Thyroid gland (tissue), 4 donors: Measurements from ENCODE around the gene PARD3B. TPM values are rescaled to one million over a fixed set of nuclear protein-coding genes. Genes with fewer than 3 reads are reported as not detected.

Experiments
- DNase-seq, 2 donors: peaks; one replicate each; pipeline ENCODE4 v3.0.0-alpha.2; 2019
- H3K27ac ChIP-seq, 3 donors: fragments of 200-600 bp; sonication (generic); 1 replicate in 2 of 3; 2 replicates in 1 of 3; pipeline ENCODE4 v1.5.1; 2016 to 2019; ENCODE audit warnings: mild to moderate bottlenecking in 1 of 3, moderate library complexity in 1 of 3
- H3K27me3 ChIP-seq: fragments of 200-600 bp; sonication (generic); one replicate; pipeline ENCODE4 v1.5.1; 2019
- H3K36me3 ChIP-seq, 2 donors: fragments of 200-600 bp; sonication (generic); one replicate each; pipeline ENCODE4 v1.5.1; 2016 to 2019
- H3K4me1 ChIP-seq, 2 donors: fragments of 200-600 bp; sonication (generic); one replicate each; pipeline ENCODE4 v1.5.1; 2017 to 2019
- H3K4me3 ChIP-seq, 3 donors: fragments of 200-600 bp; sonication (generic); replicated peaks in 1 of 3; 1 replicate in 2 of 3; 2 replicates in 1 of 3; pipeline ENCODE4 v1.5.1; 2016; ENCODE audit warnings: mild to moderate bottlenecking in 1 of 3
- H3K9me3 ChIP-seq: fragments of 200-600 bp; sonication (generic); one replicate; pipeline ENCODE4 v1.5.1; 2017
- POLR2A ChIP-seq, 2 donors: fragments of 450-650 bp; IDR thresholded peaks; one replicate each; pipeline ENCODE4 v1.6.1; 2017; ENCODE audit warnings: antibody characterized with exemption in 2 of 2, mild to moderate bottlenecking in 2 of 2, moderate library complexity in 1 of 2
- WGBS, 2 donors: methylation state at CpG; one replicate each; pipeline ENCODE4 v1.1.5; 2017; 5-methylcytosine and 5-hydroxymethylcytosine counted together
- intact Hi-C: fragments of 100-400 bp; cut with DNase I; formaldehyde crosslinking; loops from one replicate; pipeline ENCODE4 v1.15.1; 2023
- total RNA-seq, 4 donors: library from RNA; depleted of rRNA; stranded (reverse); fragments of >200 nt; gene quantifications; one replicate each; pipeline ENCODE4 v1.2.3, GENCODE V29; 2016
- TF ChIP-seq, protein P1 (sequence below), 6 experiments: fragments of 200-600 bp in 3 of 6; fragments of 450-650 bp in 3 of 6; sonication (generic) in 3 of 6; IDR thresholded peaks; one replicate each; pipeline ENCODE4 v1.5.1; 2016 to 2019; ENCODE audit warnings: antibody characterized with exemption in 6 of 6, mild to moderate bottlenecking in 2 of 6, inconsistent platforms in 1 of 6, moderate library complexity in 1 of 6

Gene PARD3B
- total RNA-seq, 4 donors from 2014 or later, result 27.0 to 43.4 (median 34.6) TPM

DNA sequence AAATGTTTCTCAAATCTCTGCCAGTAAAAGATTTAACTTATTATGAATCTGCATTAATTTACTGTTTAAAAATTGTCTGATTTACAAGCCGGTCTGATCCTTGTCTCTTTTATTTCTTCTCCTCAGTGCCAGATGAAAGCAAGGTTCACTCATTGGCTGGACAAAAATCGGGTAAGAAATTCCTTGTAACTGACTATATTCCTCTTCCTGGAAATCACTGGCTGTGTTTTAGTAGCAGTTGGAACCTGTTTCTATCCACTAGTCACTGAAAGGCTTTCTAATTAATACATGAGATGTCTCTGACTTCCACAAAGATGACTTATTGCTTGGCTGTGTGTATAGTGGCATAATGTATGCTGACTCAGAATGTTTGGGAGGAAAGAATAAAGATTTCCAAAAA lies 700.4 kb downstream of the PARD3B start:
- Histone ChIP-seq H3K27me3 (no peaks in the 10 kb centered on the region), H3K36me3 (no peaks in the 10 kb centered on the region), H3K27ac (no peak overlapping the region), H3K4me3 (no peak overlapping the region), H3K9me3 (no peaks in the 10 kb centered on the region), H3K4me1 (no peaks in the 10 kb centered on the region)
- 73 to 81% methylated on average over 2 of the region's 2 CpGs for WGBS, 2 donors
- intact Hi-C loops, result no loop called here
- DNase-seq, result no peak
- TF ChIP-seq POLR2A (IDR thresholded peaks at IDR 0.05), result no peak
- TF ChIP-seq, protein P1, sequence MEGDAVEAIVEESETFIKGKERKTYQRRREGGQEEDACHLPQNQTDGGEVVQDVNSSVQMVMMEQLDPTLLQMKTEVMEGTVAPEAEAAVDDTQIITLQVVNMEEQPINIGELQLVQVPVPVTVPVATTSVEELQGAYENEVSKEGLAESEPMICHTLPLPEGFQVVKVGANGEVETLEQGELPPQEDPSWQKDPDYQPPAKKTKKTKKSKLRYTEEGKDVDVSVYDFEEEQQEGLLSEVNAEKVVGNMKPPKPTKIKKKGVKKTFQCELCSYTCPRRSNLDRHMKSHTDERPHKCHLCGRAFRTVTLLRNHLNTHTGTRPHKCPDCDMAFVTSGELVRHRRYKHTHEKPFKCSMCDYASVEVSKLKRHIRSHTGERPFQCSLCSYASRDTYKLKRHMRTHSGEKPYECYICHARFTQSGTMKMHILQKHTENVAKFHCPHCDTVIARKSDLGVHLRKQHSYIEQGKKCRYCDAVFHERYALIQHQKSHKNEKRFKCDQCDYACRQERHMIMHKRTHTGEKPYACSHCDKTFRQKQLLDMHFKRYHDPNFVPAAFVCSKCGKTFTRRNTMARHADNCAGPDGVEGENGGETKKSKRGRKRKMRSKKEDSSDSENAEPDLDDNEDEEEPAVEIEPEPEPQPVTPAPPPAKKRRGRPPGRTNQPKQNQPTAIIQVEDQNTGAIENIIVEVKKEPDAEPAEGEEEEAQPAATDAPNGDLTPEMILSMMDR (IDR thresholded peaks at IDR 0.05), result no peak

DNA sequence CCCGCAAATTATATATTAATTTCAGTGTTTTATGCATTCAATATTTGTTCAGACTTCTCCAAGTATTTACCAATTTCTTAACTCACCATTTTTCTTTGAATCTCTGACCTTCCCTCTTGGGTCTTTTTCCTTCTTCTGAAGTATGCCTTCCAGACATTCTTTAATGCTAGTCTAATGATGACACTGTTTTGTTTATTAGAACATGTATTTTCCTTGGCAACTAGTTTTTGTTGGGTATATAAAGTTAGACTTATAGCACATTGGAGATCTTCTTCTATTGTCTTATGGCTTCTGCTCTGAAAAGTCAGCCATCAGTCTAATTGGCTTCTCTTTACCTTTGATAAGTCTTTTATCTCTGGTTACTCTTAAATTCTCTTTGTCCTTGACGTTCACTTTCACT lies 713.8 kb downstream of the PARD3B start:
- no peak overlapping the region for H3K27ac ChIP-seq
- no peaks in the 10 kb centered on the region for H3K4me1 ChIP-seq
- no peak for DNase-seq
- H3K4me3 ChIP-seq, result no peak overlapping the region
- no peaks in the 10 kb centered on the region for H3K9me3 ChIP-seq
- TF ChIP-seq, protein P1 (IDR thresholded peaks at IDR 0.05), result no peak
- no peak for TF ChIP-seq POLR2A (IDR thresholded peaks at IDR 0.05)
- WGBS, 2 donors, result 86 to 90% methylated on average over 2 of the region's 2 CpGs
- no peaks in the 10 kb centered on the region for H3K27me3 ChIP-seq
- intact Hi-C loops, result no loop called here
- no peaks in the 10 kb centered on the region for H3K36me3 ChIP-seq

DNA sequence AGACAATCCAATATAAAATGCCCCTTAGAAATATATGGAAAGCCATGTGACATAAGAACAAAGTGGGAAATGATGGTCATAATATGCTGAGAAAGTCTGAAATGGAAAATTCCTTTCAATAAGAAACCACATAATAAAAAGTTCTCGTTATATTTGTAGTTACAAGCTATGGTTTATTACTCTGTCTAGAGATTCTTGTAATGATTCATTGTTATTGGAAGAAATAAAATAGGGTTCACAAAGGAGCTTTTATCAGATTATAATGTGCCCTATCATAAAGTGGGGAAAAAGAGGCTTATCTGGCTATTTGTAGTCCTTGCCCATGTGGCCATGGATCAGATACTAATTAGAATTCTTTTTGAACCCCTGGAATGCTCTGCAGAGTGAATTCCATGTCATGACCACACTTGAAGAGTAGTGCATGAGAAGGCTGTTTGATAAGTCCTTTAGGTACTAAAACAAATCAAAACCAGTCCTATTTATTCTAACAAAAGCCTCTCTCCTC lies 716.3 kb downstream of the PARD3B start:
- DNase-seq, result no peak
- intact Hi-C loops, result no loop called here
- no peaks in the 10 kb centered on the region for H3K27me3 ChIP-seq
- 83 to 91% methylated on average over 1 of the region's 1 CpG for WGBS, 2 donors
- H3K4me1 ChIP-seq, result no peaks in the 10 kb centered on the region
- H3K9me3 ChIP-seq, result no peaks in the 10 kb centered on the region
- TF ChIP-seq, protein P1 (IDR thresholded peaks at IDR 0.05), result no peak
- no peak for TF ChIP-seq POLR2A (IDR thresholded peaks at IDR 0.05)
- no peak overlapping the region for H3K4me3 ChIP-seq
- no peak overlapping the region for H3K27ac ChIP-seq
- H3K36me3 ChIP-seq, result no peaks in the 10 kb centered on the region

DNA sequence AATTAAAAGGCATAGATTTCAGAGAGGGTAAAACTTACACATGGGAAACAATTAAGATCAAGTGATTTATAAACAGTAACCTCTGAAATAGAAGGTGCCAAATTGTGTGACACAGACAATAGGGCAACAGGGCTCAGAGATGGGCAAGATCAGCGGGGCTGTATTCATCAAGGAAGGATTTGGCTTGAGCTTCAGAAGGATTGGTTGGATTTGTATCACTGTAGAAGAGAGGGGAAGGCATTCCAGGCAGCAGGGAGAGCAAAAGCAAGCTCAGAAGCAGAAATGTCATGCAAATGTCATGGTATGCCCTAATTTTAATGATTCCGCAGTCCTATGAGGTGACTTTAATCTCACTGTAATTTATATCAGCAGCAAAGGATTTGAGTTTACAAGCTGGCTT lies 722.0 kb downstream of the PARD3B start:
- intact Hi-C loops, result no loop called here
- DNase-seq, result no peak
- H3K36me3 ChIP-seq, result no peaks in the 10 kb centered on the region
- no peak overlapping the region for H3K27ac ChIP-seq
- H3K4me1 ChIP-seq, result no peaks in the 10 kb centered on the region
- H3K4me3 ChIP-seq, result no peak overlapping the region
- no peaks in the 10 kb centered on the region for H3K9me3 ChIP-seq
- no peaks in the 10 kb centered on the region for H3K27me3 ChIP-seq
- TF ChIP-seq, protein P1 (IDR thresholded peaks at IDR 0.05), result no peak
- no peak for TF ChIP-seq POLR2A (IDR thresholded peaks at IDR 0.05)
- WGBS, 2 donors, result 92 to 96% methylated on average over 2 of the region's 2 CpGs

DNA sequence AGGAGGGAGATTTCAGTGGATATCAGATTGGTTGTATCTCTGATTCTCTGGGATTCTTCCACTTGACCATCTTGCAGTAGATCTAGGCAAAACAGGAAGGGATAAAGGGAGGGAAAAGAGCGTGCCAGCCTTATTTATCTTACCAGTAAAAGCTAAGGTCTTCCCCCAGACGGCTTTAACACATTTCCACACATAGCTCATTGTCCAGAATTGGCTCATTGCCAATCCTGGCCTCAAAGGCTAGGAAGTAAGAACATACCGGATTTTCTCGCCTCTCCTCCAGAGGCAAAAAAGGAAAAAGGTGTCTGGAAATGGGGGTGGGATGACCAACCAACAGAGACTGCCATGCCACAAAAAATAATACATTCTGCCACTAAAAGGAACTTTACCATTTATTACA lies 725.4 kb downstream of the PARD3B start:
- Histone ChIP-seq H3K27me3 (no peaks in the 10 kb centered on the region), H3K9me3 (no peaks in the 10 kb centered on the region), H3K4me3 (no peak overlapping the region), H3K4me1 (no peaks in the 10 kb centered on the region), H3K27ac (no peak overlapping the region), H3K36me3 (no peaks in the 10 kb centered on the region)
- TF ChIP-seq, protein P1 (IDR thresholded peaks at IDR 0.05), result no peak
- no peak for TF ChIP-seq POLR2A (IDR thresholded peaks at IDR 0.05)
- intact Hi-C loops, result no loop called here
- 59% methylated on average over 4 of the region's 4 CpGs for WGBS, 2 donors
- DNase-seq, result no peak
